ENCODE results near the gene ADGRV1. TPM values are rescaled to one million over a fixed set of nuclear protein-coding genes. Genes with fewer than 3 reads are reported as not detected.

Gene ADGRV1
- total RNA-seq, 1 experiment from 2014 or later = 64.8 TPM

- Histone ChIP-seq H3K23me2 (ENCODE audit: insufficient read length, low read depth, low read length, poor library complexity, severe bottlenecking) (no peaks in the 10 kb centered on the region), H3K27me3 (ENCODE audit: insufficient read depth, low read length) (no peaks in the 10 kb centered on the region), H2AFZ (ENCODE audit: low read length) (no peak overlapping the region), H4K20me1 (ENCODE audit: control insufficient read depth, insufficient read depth, insufficient read length) (no peaks in the 10 kb centered on the region), H2BK12ac (ENCODE audit: insufficient read length, low read depth, low read length) (no peak overlapping the region), H3K4me1 (ENCODE audit: insufficient read depth, low read length) (peaks cover 3% of the 10 kb centered on the region; the same call in 1 of the 2 replicates), H2BK5ac (ENCODE audit: insufficient read length, low read length) (no peak overlapping the region), H4K5ac (ENCODE audit: insufficient read length, low read depth, low read length) (no peak overlapping the region), H2BK15ac (ENCODE audit: low read depth, low read length) (no peak overlapping the region), H3K14ac (ENCODE audit: insufficient read depth, low read length) (no peak overlapping the region), H3K4ac (ENCODE audit: low read depth, low read length) (no peak overlapping the region), H2AK5ac (ENCODE audit: insufficient read length, low read length) (no peak overlapping the region), H3K79me2 (ENCODE audit: insufficient read depth, low read length) (no peaks in the 10 kb centered on the region), H2BK20ac (ENCODE audit: low read depth, low read length, poor library complexity, severe bottlenecking) (no peak overlapping the region), H4K91ac (ENCODE audit: insufficient read length, low read depth, low read length) (no peak overlapping the region), H4K8ac (replicated peaks; ENCODE audit: insufficient read length, low read depth, low read length) (no peak overlapping the region), H3T11ph (ENCODE audit: low read length) (no peak overlapping the region), H3K23ac (ENCODE audit: insufficient read length, low read depth, low read length) (no peak overlapping the region), H3K9ac (ENCODE audit: extremely low read depth, insufficient read length, low read length) (no peak overlapping the region), H2BK120ac (ENCODE audit: low read depth, low read length, poor library complexity, severe bottlenecking) (no peak overlapping the region), H3K18ac (ENCODE audit: insufficient read length, low read depth, low read length) (no peak overlapping the region), H3K9me3 (ENCODE audit: control insufficient read depth, low read depth, low read length) (no peaks in the 10 kb centered on the region), H3K56ac (ENCODE audit: insufficient read length, low read depth, low read length) (no peak overlapping the region), H3K4me2 (ENCODE audit: insufficient read depth, insufficient read length, low read length) (no peak overlapping the region), H3K27ac (ENCODE audit: insufficient read length, low read depth, low read length) (no peak overlapping the region), H3K79me1 (ENCODE audit: insufficient read depth, low read depth, low read length, poor library complexity, severe bottlenecking) (no peaks in the 10 kb centered on the region)
- Mint-ChIP-seq H3K27ac (no peak overlapping the region; a peak in 2 of 7 replicates), H3K36me3 (ENCODE audit: insufficient read depth in 1 of 3, low read depth in 3 of 3) (peaks cover under 1 to 4% (median 4%) of the 10 kb centered on the region in 3 experiments; a peak in 2 of 7 replicates), H3K4me3 (no peak overlapping the region), H3K9me3 (no peaks in the 10 kb centered on the region), H3K4me1 (peaks cover 9 to 12% of the 10 kb centered on the region in 2 experiments; a peak in 3 of 4 replicates), H3K27me3 (ENCODE audit: low read depth) (no peaks in the 10 kb centered on the region)
- no peak for TF ChIP-seq CTCF (conservative IDR thresholded peaks at IDR 0.05)
- WGBS (ENCODE audit: extremely low coverage, insufficient read length, low lambda C conversion rate) = no CpG with 5 or more reads among the region's 1 CpG
- no peak for DNase-seq
Measured at GRCh38 chr5:91059409-91059808, 500.8 kb downstream of the ADGRV1 start.

Data from H9 (cell line).